Colonic mucosa (tissue), 4 donors: ENCODE measurements around the gene OCIAD1. TPM values are rescaled to one million over a fixed set of nuclear protein-coding genes. Genes with fewer than 3 reads are reported as not detected.
A peak's percentile ranks its signal among the peaks of the same experiment; 100 is the strongest.
"Not testable (repeated sequence)": the region's sequence is repeated elsewhere in the genome, so short reads cannot be mapped to it uniquely, and the experiment has no call there.

Experiments
- DNase-seq: peaks from one replicate; pipeline ENCODE4 v3.0.0-alpha.2; 2020
- H3K27ac ChIP-seq: fragments of 200-600 bp; one replicate; pipeline ENCODE4 v1.8.0; 2021
- H3K27me3 ChIP-seq: fragments of 200-600 bp; one replicate; pipeline ENCODE4 v1.8.0; 2021
- H3K36me3 ChIP-seq: fragments of 200-600 bp; one replicate; pipeline ENCODE4 v1.8.0; 2021
- H3K4me1 ChIP-seq: fragments of 200-600 bp; one replicate; pipeline ENCODE4 v1.8.0; 2021; ENCODE audit warnings: mild to moderate bottlenecking
- H3K4me3 ChIP-seq: fragments of 200-600 bp; one replicate; pipeline ENCODE4 v1.8.0; 2021
- H3K9ac ChIP-seq, 2 donors: one replicate each; pipeline ENCODE4 v1.7.0; 2013; ENCODE audit warnings: control low read depth in 2 of 2, low read depth in 2 of 2, low read length in 2 of 2
- H3K9me3 ChIP-seq: fragments of 200-600 bp; one replicate; pipeline ENCODE4 v1.8.0; 2021
- intact Hi-C: fragments of 100-400 bp; cut with DNase I; formaldehyde crosslinking; loops from one replicate; pipeline ENCODE4 v1.14.1; 2022
- total RNA-seq, 2 donors: library from RNA; stranded (reverse); fragmentation: NEBNext Ultra II Directional in 1 of 2; extraction: Animal tissue kit (Norgen Biotek cat#: 25700) in 1 of 2; gene quantifications; one replicate each; pipeline ENCODE4 v1.2.1, GENCODE V29; 2021
- TF ChIP-seq, protein P1 (sequence below): fragments of 200-600 bp; IDR thresholded peaks from one replicate; pipeline ENCODE4 v1.8.0; 2022; ENCODE audit warnings: antibody characterized with exemption, mild to moderate bottlenecking
- donor health status: healthy.
- donor health status: DM: no; HTN: no; CAD: no.
- donor health status: DM: no; HTN: no; CAD: no.

OCIAD1 gene
- total RNA-seq, 2 donors from 2014 or later, result 120 to 131 TPM

DNA sequence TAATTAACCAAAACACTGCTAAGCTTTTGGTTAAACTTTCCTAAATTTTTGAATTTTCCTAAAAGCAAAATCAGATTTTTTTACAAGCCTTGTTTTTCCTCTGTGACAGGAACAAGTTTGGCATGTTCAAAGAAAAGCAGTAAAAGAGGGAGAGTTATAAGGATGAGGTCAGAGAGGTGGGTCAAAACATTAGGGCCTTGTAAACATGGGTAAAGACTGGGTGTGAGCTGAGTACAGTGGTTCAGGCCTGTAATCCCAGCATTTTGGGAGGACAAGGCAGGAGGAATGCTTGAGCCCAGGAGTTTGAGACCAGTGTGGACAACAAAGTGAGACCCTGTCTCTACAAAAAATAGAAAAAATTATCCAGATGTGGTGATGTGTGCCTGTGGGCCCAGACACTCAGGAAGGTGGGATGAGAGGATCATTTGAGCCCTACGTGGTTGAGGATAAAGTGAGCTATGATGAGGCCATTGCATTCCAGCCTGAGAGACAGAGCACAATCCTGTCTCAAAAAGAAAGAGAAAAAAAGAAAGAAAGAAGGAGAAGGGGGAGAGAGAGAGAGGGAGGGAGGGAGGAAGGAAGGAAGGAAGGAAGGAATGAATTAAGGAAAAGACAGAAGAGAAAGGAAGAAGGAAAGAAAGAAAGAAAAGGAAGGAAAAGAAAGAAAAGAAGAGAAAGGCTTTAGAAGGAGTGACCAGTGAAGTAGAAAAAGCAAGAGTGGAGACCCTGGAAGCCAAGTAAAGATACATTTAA is 33.8 kb upstream of the OCIAD1 start:
- no peak overlapping the region for H3K27ac ChIP-seq

DNA sequence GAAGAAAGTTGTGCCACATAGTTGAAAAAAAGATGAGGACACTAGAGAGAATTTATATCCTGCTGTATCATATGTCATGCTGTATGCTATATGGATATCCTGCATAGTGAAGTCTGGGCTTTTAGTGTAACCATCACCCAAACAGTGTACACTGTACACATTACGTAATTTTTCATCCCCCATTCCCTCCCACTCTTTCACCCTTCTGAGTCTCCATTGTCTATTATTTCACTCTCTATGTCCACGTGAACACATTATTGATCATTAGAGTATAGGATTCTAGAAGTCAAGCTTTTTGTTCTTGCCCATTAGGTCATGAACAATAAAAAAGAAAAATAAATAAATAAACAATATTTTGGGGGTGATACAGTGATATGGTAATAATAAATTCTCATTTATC is 32.8 kb upstream of the OCIAD1 start:
- Histone ChIP-seq H3K27me3 (no peaks in the 10 kb centered on the region), H3K9me3 (no peaks in the 10 kb centered on the region), H3K4me3 (no peak overlapping the region), H3K9ac (no peak overlapping the region), H3K4me1 (no peaks in the 10 kb centered on the region), H3K27ac (no peak overlapping the region), H3K36me3 (no peaks in the 10 kb centered on the region)
- intact Hi-C loops, result no loop called here
- DNase-seq, result no peak
- TF ChIP-seq, protein P1, sequence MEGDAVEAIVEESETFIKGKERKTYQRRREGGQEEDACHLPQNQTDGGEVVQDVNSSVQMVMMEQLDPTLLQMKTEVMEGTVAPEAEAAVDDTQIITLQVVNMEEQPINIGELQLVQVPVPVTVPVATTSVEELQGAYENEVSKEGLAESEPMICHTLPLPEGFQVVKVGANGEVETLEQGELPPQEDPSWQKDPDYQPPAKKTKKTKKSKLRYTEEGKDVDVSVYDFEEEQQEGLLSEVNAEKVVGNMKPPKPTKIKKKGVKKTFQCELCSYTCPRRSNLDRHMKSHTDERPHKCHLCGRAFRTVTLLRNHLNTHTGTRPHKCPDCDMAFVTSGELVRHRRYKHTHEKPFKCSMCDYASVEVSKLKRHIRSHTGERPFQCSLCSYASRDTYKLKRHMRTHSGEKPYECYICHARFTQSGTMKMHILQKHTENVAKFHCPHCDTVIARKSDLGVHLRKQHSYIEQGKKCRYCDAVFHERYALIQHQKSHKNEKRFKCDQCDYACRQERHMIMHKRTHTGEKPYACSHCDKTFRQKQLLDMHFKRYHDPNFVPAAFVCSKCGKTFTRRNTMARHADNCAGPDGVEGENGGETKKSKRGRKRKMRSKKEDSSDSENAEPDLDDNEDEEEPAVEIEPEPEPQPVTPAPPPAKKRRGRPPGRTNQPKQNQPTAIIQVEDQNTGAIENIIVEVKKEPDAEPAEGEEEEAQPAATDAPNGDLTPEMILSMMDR, result no peak

More for the DNA sequence above, 33.8 kb upstream of the OCIAD1 start:
- Histone ChIP-seq H3K9ac (no peak overlapping the region), H3K27me3 (no peaks in the 10 kb centered on the region), H3K4me3 (no peak overlapping the region), H3K36me3 (no peaks in the 10 kb centered on the region), H3K4me1 (no peaks in the 10 kb centered on the region), H3K9me3 (no peaks in the 10 kb centered on the region)
- intact Hi-C loops, result no loop called here
- DNase-seq, result peak; percentile 34
- TF ChIP-seq, protein P1, result no peak

DNA sequence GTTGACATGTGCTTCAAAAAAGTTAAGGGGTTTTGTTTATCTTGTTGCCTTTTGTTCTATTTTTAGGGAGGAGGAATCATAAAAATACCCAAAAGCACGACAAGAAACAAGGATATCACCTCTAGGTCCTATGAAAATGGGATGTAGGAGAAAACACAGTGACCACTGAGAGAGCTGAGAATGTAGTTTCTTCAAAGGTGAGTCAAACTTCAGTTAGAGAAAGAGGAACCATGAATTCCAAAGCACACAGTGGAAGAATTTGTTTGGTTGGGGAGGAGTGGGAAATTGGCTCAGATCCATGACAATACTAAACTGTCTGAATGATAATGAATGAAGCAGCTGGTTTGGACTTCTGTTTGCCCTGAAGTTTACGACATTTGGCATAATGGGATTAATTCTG is 31.7 kb upstream of the OCIAD1 start:
- intact Hi-C loops, result no loop called here
- TF ChIP-seq, protein P1, result no peak
- H3K36me3 ChIP-seq, result no peaks in the 10 kb centered on the region
- no peaks in the 10 kb centered on the region for H3K4me1 ChIP-seq
- no peak overlapping the region for H3K9ac ChIP-seq
- no peak overlapping the region for H3K27ac ChIP-seq
- H3K9me3 ChIP-seq, result no peaks in the 10 kb centered on the region
- no peak overlapping the region for H3K4me3 ChIP-seq
- no peaks in the 10 kb centered on the region for H3K27me3 ChIP-seq
- no peak for DNase-seq

DNA sequence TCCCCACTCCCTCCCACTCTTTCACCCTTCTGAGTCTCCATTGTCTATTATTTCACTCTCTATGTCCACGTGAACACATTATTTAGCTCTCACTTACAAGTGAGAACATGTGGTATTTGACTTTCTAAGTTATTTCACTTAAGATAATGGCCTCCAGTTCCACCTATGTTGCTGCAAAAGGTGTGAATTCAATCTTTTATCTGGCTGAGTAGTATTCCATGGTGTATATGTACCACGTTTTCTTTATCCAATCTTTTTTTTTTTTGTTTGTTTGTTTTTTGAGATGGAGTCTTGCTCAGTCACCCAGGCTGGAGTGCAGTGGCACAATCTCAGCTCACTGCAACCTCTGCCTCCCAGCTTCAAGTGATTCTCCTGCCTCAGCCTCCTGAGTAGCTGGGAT is 30.7 kb upstream of the OCIAD1 start:
- H3K4me1 ChIP-seq, DNase-seq, H3K27me3 ChIP-seq, intact Hi-C loops, H3K9ac ChIP-seq, H3K36me3 ChIP-seq, H3K9me3 ChIP-seq, H3K4me3 ChIP-seq, H3K27ac ChIP-seq: not testable (repeated sequence)

DNA sequence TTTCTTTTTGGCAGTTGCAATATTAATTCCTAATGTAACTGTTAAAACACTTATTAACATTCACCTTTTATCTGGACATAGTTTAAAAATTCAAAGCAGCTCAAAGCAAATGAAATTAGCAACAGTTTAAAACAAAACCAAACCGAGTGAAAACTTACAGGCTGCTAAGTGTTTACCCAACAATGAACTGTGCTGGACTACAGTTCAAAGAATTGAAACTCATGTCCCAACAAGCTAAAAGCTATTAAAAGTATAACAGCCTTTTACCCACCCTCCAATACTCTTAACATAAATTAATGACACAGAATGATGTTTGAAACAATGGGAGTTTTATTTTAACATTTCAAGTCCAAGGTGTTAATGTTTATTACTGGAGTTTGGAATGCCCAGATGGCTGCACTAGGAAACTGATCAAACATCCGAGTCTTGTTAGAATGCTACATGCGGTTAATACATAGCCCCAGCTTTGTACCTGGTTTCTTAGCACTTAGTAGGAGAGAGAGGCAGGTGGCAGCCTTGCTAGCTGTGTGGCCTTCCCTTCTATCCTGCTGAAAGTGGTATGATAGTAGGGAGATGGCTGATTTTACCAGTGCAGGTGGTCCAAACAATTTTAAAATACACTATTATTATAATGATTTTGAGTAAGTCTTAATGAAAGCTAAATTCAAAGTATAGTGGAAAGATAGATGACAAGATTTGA is 29.7 kb upstream of the OCIAD1 start:
- Histone ChIP-seq H3K9ac (no peak overlapping the region), H3K9me3 (no peaks in the 10 kb centered on the region), H3K36me3 (no peaks in the 10 kb centered on the region), H3K4me3 (no peak overlapping the region), H3K27ac (no peak overlapping the region), H3K4me1 (no peaks in the 10 kb centered on the region), H3K27me3 (no peaks in the 10 kb centered on the region)
- TF ChIP-seq, protein P1, result no peak
- intact Hi-C loops, result no loop called here
- no peak for DNase-seq
